NCI-H82 treated with DMSO at 0.1 percent for 48 hours (cell line): ENCODE measurements around the gene HNRNPL.
A peak's percentile ranks its signal among the peaks of the same experiment; 100 is the strongest.
"Not testable (repeated sequence)": the region's sequence is repeated elsewhere in the genome, so short reads cannot be mapped to it uniquely, and the experiment has no call there.

Source experiments
- DNase-seq: peaks from one replicate; lab custom pipeline; 2025; ENCODE audit not compliant: unreplicated experiment; lab: John Stamatoyannopoulos, UW

HNRNPL gene

GRCh38 chr19:38803543-38803942 lies 46.2 kb downstream of the HNRNPL start:
- DNase-seq: no peak

GRCh38 chr19:38801359-38802095 lies 48.3 kb downstream of the HNRNPL start:
- peak; percentile 8 for DNase-seq

GRCh38 chr19:38800577-38801347 lies 49.0 kb downstream of the HNRNPL start:
- no peak for DNase-seq

- no peak for DNase-seq
Measured at GRCh38 chr19:38799104-38799503, 50.7 kb downstream of the HNRNPL start.

- not testable (repeated sequence) for DNase-seq
Measured at GRCh38 chr19:38797781-38798180, 52.0 kb downstream of the HNRNPL start.

GRCh38 chr19:38796154-38796553 lies 53.6 kb downstream of the HNRNPL start:
- no peak for DNase-seq

- no peak for DNase-seq
Measured at GRCh38 chr19:38795549-38795948, 54.2 kb downstream of the HNRNPL start.

GRCh38 chr19:38793671-38794070 lies 56.1 kb downstream of the HNRNPL start:
- DNase-seq: no peak

- DNase-seq: no peak
Measured at GRCh38 chr19:38793177-38793576, 56.6 kb downstream of the HNRNPL start.

- no peak for DNase-seq
Measured at GRCh38 chr19:38792250-38793111, 57.3 kb downstream of the HNRNPL start.

GRCh38 chr19:38791451-38792064 lies 58.2 kb downstream of the HNRNPL start:
- DNase-seq: not testable (repeated sequence)

GRCh38 chr19:38790507-38791403 lies 59.0 kb downstream of the HNRNPL start:
- not testable (repeated sequence) for DNase-seq

- no peak for DNase-seq
Measured at GRCh38 chr19:38788478-38789243, 61.1 kb downstream of the HNRNPL start, which contains the start of gene LGALS7B. TSS of gene LGALS7B (plus strand) at chr19:38789200. CDS start at chr19:38789227, 27 bp downstream.

GRCh38 chr19:38786572-38787265 lies 63.1 kb downstream of the HNRNPL start:
- no peak for DNase-seq
